HG02938 (cell line): Measurements from ENCODE around the gene ROBO1.

Experiments used
- ATAC-seq: cut with Tn5 transposase; IDR thresholded peaks from one replicate; pipeline ENCODE4 v1.9.1; 2021; ENCODE audit warnings: mild to moderate bottlenecking, moderate library complexity; ENCODE audit not compliant: unreplicated experiment

The ROBO1 gene

GRCh38 chr3:79672075-79672474, 95.7 kb downstream of the ROBO1 start:
- no peak for ATAC-seq

DNA sequence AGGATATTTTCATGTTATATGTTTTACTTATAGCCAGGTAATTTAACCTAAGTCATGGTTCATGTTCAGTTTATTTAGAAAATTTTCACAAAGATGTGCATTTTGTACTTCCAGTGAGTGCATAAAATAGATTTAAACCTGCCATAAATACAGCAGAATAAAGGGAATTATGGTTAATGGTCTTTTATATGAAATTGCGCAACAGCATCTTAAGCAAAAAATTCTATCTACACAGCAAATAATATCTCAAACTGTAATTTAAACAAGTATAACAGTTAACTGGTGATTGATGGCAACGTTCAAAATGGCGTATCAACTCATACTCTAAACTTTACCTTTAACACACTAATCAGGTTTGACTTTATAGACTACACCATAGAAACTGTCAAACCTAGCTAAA, 97.6 kb downstream of the ROBO1 start:
- ATAC-seq, result no peak

GRCh38 chr3:79664455-79664854, 103.3 kb downstream of the ROBO1 start:
- no peak for ATAC-seq

DNA sequence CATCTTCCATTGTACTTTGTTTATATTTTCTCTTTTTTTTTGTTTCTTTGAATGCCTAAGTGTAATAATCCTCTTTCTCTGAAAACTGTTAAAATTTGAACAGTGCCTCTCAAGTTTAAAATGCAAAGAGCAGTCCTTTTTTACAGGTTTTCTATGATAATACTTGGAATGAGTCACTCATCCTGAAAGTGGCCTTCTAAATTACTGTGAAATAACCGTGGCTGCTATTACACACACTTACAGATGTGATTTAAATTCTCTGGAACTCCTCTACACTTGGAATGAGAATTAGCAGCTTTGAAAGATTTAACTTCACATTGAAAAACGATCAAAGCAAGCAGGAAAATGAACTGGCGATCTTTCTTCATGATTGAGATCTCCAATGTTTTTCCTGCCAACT, 105.9 kb downstream of the ROBO1 start:
- ATAC-seq, result no peak

GRCh38 chr3:79657076-79657475, 110.7 kb downstream of the ROBO1 start:
- no peak for ATAC-seq

DNA sequence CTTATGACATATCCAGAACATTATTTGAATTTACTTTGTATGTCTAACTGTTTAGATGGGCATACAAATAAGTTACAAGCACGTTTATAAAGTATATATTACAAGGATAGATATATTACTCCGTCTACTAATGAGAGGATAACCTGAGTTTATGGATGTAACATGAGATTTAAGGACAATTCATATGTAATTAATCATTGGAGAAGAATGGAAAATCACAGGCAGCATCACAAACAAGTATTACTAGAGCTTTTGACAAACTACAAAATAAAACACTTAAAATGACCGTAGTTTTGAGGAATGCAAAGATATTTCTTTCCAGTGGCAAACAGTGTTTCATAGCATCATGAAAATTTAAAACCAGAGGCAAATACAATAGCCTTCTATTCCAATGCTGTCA, 113.8 kb downstream of the ROBO1 start:
- no peak for ATAC-seq

DNA sequence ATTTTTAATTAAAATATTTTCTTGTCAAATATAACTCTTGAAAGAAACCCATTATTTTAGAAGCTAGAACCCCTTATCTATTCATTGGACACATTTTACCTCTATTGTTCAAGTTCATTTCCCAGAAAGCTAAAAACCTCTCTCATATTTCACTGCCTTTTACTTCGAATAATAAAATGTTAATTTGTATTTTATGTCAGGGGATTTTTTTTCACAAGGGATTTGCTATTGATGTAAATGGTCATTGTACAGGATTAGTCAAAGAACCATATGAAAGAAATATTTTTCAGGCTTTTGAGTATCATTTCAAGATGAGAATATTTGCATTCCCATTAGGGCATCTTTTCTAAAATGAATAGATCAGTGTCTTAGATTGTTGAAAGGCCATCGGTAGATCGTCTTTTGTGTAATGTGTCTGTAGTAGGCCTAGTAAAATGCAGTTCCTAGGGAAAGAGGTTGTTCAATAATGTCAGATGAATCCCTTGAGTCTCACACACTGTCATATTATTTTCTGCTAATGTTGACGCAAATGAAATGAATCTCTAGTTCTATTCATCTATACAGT, 114.5 kb downstream of the ROBO1 start:
- ATAC-seq, result no peak

- ATAC-seq, result no peak
These were observed 116.2 kb downstream of the ROBO1 start for GRCh38 chr3:79651536-79652065.

GRCh38 chr3:79639855-79640254, 127.9 kb downstream of the ROBO1 start:
- no peak for ATAC-seq

- no peak for ATAC-seq
These were observed 131.4 kb downstream of the ROBO1 start for GRCh38 chr3:79636372-79636771.

DNA sequence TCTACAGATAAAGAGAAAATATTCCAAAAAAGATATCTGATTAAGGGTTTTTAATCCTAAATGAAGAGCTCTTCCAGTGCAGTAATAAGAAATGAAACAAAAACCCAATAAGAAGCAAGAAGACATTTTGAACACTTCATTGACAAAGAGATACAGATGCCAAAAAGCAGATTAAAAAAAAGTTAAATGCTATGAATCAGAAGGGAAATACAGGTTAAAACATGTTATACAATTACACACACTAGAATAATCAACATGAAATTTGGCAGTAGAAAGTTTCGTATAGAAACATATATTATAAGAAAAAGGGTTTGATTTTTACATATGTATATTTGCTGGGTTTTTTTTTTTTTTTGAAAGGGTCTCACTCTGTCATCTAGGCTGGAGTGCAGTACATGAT, 135.0 kb downstream of the ROBO1 start:
- no peak for ATAC-seq

GRCh38 chr3:79618883-79619282, 148.9 kb downstream of the ROBO1 start:
- no peak for ATAC-seq

DNA sequence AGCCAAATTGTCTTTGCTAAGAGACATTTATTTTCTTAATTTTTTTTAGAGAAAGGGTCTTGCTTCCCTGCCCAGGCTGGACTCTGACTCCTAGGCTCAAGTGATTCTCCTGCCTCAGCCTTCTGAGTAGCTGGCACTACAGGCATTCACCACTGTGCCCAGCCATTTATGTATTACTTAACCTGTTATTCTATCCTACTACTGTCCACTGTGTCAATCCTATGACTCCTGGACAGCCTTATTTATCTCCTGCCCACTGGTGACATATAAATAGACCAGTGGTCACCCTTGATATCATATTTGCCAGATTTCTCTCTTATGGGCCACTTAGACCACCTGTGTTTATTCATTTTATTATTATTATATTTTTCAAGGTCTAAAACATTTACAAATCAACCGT, 161.4 kb downstream of the ROBO1 start:
- no peak for ATAC-seq

GRCh38 chr3:79604681-79605080, 163.1 kb downstream of the ROBO1 start:
- no peak for ATAC-seq

GRCh38 chr3:79602385-79602784, 165.4 kb downstream of the ROBO1 start:
- no peak for ATAC-seq

- ATAC-seq, result no peak
These were observed 169.2 kb downstream of the ROBO1 start for GRCh38 chr3:79598594-79598993.

DNA sequence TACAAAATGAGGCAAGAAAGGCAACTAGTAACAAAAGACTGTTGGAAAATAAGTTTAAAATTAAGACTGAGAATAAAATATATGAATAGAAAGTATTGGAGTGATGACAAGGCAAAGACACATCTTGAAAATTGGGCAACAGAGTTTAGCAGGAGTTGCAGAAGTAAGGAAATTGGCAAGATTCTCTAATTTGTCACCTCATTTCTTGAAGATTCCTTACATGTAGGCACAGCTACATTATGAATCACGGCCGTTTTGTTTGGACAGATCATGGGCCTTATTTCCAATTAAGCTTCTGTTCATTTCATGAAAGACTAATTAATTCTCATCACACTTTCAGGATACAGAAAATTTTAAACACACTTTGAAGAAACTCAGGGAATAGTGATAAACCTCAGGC, 170.1 kb downstream of the ROBO1 start:
- ATAC-seq, result no peak

- no peak for ATAC-seq
These were observed 180.6 kb downstream of the ROBO1 start for GRCh38 chr3:79587150-79587549.

DNA sequence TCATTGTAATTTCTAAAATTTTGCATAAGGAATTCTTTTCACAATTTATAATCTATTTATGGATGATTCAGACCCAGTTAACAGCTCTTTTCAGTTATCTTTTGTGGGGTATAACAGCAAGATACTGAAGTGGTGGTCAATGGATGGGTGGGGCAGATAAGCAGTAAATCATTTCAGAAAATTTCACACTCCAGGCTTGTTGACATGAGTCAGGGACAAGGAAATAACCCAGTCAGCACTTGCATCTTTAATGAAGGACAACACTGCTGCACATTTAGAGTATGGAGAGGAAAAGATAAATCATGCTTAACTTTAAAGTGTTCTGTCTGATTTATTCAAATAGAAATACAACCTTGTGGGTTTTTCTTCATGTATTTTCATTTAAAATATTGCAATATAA, 181.6 kb downstream of the ROBO1 start:
- no peak for ATAC-seq

DNA sequence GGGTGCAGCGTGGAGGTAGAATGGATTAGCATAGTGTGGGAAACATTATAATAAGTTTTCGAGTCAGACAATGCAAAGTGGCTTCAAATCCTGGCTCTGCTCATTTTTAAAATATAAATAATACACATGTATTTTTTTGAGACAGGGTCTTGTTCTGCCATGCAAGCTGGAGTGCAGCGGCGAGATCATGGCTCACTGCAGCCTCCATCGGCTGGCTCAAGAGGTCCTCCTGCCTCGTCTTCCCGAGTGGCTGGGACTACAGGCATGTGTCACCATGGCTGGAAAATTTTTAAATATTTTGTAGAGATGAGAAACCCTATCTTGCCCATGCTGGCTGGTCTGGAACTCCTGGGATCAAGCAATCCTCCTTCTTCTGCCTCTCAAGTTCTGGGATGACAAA, 194.9 kb downstream of the ROBO1 start:
- ATAC-seq, result no peak

DNA sequence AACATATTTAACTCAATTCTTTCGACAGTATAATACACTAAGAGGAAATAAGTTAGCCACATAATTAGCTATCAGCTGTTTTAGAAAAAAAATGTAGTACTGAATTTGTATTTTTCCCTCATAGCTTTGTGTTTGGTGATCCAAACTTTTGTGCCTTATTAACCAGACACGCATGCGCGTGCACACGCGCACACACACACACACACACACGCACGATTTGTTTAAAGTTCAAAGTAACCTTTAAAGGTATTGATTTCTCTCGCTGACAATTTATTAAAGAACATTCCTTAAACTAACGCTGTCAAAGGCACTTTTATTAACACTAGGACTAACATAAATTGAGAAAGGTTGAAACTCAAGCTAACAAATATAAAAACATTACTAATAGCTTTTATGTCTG, 198.9 kb downstream of the ROBO1 start:
- no peak for ATAC-seq

DNA sequence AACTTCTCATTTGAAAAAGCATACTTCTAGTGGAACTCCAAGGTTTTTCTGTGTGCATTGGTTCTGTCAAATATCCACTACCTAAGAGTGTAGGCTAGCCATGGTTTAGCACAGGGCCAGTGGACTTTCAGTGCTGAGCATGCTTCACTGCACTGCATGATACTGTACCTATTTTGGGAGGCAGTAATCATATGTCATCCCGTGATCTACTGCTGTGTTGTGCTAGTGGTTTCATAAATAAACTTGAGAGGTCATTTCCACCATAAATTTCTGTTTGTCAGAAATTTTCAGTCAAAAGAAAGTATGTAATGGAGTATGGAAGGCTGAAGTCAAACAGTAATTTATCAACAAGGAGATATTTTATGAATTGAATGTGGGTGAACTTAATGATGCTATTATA, 203.6 kb downstream of the ROBO1 start:
- no peak for ATAC-seq

GRCh38 chr3:79560698-79561097, 207.1 kb downstream of the ROBO1 start:
- no peak for ATAC-seq
